GM21381 (cell line): ENCODE data around the gene ZNF764.
"Not testable (repeated sequence)": the region's sequence is repeated elsewhere in the genome, so short reads cannot be mapped to it uniquely, and the experiment has no call there.

Source experiments
- ATAC-seq: cut with Tn5 transposase; IDR thresholded peaks from one replicate; pipeline ENCODE4 v1.9.1; 2021; ENCODE audit warnings: mild to moderate bottlenecking, moderate library complexity; ENCODE audit not compliant: unreplicated experiment

Gene ZNF764

DNA sequence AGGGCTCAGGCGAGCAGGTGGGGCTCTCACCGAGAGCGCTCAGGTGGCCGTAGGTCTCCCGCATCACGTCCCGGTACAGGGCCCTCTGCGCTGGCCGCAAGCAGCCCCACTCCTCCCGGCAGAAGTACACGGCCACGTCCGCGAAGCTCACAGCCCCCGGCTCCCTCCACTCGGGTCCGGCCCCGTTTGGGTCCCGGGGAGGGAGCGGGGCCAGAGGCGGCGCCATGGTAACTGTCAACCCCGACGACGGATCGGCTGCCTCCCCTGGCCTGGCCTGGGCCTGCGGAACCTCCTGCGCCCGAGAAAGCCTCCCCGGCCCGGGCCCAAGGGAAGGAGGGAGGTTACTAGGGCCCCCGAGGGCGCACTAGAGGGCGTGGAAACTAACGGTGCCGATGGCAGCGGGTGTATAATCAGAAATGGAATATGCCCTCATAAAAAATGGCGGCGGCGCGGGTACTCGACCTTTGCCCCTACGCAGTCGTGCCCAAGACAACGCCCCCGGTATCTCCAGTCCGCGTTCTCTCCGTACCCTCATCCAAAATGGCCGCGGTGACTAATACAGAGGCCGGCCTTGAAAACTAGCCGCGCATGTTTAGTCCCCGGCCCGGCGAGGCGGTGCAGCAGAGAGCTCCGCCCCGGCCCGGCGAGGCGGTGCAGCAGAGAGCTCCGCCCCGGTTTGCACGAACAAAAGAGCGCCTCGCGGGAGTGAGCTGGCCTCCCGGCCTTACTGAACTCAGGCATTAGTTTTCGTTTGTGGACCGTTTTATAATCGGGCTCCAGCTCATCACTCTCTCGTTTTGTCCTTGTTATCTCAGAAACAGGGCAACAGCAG lies at the start of gene ZNF764:
Gene ZNF764 (minus strand): TSS at position 418 of the 832 bp plus-strand sequence. CDS start 192 bp downstream, at position 226.
- peak; percentile 85 for ATAC-seq

GRCh38 chr16:30606004-30606403 lies 47.8 kb upstream of the ZNF764 start:
- no peak for ATAC-seq

DNA sequence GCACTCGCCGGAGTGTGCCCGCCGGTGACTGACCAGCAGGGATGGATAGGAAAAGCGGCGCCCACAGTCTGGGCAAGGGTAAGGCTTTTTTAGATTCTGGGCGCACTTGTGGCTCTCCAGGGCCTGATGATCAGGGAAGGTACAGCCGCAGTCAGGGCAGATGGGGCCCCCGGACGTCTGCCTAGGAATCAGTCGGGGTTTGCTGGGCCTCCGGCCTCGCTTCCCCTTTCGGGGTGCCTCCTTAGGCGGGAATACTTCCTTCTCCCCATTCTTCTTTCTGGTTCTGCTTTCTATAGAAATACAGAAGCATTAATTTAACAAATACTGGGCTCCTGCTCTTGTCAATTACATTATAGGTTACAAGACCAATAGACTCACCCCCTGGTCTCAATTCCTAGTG lies 47.0 kb upstream of the ZNF764 start:
- no peak for ATAC-seq

GRCh38 chr16:30604316-30604947 lies 46.3 kb upstream of the ZNF764 start:
- ATAC-seq, result no peak

DNA sequence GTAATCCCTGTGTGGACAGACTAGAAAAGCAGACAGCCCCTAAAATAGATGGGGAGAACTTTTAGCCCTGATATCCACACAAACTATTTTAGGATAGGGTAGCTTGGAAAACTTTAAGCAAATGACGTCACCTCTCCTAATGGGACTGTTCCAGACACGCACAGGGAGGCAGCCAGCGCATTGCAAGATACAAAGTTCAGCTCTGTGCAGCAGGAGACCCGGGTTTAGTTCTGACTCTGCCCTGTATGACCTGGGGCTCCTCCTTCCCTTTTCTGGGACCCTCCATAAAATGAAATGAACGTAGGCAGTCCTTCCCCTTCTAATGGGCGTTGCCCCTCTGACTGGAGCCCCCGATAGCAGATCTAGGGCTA lies 45.8 kb upstream of the ZNF764 start:
- ATAC-seq, result no peak

DNA sequence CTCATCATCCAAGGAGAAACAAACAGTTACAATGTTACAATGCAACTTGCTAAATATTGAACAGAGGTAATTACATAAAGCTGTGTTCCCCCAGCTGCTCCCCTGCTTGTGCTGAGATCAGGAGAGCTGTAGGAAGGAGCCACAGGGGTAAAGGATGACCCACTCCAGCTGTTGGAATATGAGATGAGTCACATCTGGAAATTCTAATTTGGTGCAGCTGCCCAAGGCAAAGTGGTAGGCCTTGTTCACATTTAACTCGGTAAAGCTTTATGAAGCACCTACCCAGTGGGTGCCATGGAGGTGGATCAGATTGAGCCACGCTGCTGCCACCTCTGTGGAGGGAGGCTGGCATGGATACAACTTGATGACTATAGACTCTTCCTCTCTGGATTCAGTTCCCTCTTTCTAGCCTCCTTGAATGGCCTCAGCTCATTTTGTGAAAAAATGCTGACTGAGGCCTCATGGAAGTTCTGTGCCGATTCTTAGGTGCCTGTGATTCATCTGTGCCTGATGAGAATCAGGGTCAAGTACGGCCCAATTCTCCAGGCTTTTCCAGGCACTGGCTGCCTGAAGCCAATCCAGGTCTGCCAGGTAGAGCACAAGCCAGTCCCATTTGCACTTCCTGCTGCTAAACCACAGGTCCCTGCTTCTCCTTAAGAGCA lies 44.6 kb upstream of the ZNF764 start:
- no peak for ATAC-seq

- ATAC-seq, result no peak
Observed at GRCh38 chr16:30601966-30602365, 43.8 kb upstream of the ZNF764 start.

DNA sequence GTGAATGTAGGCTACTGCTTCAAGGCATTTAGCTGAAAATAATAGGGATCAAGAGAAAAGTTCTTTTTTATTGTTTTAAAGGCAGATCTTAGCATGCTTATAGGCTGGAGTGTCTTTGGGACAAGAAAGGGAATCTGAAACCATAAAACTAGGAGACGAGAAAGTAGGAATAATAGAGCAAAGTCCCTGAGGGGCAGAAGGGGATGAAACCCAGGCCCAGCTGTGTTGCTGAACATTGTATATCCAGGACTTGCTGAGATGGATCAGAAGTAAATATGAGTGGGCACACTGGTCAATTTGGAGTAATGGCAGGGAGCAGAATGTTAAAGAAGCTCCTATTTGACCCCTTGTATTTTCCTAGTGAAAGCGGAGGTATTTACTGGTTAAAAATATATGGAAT lies 42.8 kb upstream of the ZNF764 start:
- ATAC-seq, result no peak

DNA sequence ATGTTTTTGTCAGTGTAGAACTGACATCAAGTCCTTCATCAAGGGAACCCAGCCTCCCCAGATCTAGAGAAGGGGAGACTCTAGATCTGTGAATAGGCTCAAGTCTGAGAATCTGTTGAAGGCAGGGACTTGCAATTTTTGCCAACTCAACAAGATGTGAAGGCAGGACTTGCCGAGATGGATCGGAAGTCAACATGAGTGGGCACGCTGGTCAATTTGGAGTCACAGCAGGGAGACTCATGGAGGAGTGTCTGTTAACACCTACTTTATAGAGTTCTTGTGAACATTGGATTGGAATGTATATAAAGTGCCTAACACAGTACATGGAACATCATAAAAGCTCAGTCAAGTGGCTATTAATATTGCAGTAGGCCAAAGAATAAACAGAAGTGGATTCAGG lies 42.0 kb upstream of the ZNF764 start:
- no peak for ATAC-seq

- ATAC-seq, result no peak
Observed at GRCh38 chr16:30592871-30593270, 34.7 kb upstream of the ZNF764 start.

- not testable (repeated sequence) for ATAC-seq
Observed at GRCh38 chr16:30590869-30591268, 32.7 kb upstream of the ZNF764 start.

GRCh38 chr16:30589582-30589981 lies 31.4 kb upstream of the ZNF764 start:
- not testable (repeated sequence) for ATAC-seq

DNA sequence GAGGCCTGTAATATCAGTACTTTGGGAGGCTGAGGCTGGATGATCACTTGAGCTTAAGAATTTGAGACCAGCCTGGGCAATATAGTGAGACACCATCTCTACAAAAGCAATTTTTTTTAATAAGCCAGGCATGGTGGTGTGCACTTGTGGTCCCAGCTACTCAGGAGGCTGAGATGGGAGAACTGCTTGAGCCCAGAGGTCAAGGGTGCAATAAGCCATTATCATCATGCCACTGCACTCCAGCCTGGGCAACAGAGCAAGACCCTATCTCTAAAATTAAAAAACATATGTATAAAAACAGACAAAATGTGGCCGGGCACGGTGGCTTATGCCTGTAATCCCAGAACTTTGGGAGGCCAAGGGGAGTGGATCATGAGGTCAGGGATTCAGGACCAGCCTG lies 30.5 kb upstream of the ZNF764 start:
- ATAC-seq, result no peak

GRCh38 chr16:30585400-30586191 lies 27.4 kb upstream of the ZNF764 start, which contains the start of gene ZNF785:
Gene ZNF785, minus strand, starts transcription at chr16:30585697. Its CDS starts 86 bp downstream, at chr16:30585611.
- peak; percentile 84 for ATAC-seq

GRCh38 chr16:30585022-30585399 lies 26.8 kb upstream of the ZNF764 start:
- peak; percentile 43 for ATAC-seq

GRCh38 chr16:30582611-30583340 lies 24.6 kb upstream of the ZNF764 start:
- no peak for ATAC-seq

DNA sequence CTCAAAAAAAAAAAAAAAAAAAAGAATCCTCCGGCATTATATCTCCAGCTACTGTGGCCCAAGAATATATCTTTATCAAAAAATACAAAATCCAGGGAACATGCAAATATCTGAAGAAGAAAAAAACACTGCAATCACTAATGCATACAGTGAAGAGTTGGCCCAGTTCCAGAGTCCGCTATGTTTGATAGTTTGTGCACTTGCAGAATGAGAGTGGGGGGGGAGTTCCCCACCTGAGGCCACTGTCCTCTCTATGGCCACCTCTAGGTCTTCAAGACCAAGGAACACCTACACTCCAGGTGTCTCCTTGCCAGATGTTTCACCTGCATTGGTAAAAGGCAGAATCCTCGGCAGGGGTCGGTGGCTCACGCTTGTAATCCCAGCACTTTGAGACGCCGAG lies 23.3 kb upstream of the ZNF764 start:
- no peak for ATAC-seq

DNA sequence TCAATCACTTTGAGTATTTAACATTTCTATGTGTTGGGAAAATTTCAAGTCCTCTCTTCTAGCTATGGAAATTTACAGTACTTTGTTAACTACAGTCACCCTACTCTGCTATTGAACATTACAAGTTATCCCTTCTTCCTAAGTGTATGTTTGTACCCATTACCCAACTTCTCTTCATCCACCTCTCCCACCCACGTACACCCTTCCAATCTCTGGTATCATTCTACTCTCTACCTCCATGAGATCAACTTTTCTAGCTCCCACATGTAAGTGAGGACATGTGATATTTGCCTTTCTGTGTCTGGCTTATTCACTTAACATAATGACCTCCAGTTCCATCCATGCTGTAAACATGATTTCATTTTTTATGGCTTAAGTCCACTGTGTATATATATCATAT lies 16.5 kb upstream of the ZNF764 start:
- ATAC-seq, result no peak

- ATAC-seq, result peak; percentile 69
Observed at GRCh38 chr16:30571445-30572322, 13.5 kb upstream of the ZNF764 start, which contains the start of gene ZNF688. Gene ZNF688, minus strand, starts transcription at chr16:30571714. Its CDS starts 85 bp downstream, at chr16:30571629.
